ENCODE data around the gene ZBTB44.
"Not testable (repeated sequence)": the region's sequence is repeated elsewhere in the genome, so short reads cannot be mapped to it uniquely, and the experiment has no call there.

The ZBTB44 gene

DNA sequence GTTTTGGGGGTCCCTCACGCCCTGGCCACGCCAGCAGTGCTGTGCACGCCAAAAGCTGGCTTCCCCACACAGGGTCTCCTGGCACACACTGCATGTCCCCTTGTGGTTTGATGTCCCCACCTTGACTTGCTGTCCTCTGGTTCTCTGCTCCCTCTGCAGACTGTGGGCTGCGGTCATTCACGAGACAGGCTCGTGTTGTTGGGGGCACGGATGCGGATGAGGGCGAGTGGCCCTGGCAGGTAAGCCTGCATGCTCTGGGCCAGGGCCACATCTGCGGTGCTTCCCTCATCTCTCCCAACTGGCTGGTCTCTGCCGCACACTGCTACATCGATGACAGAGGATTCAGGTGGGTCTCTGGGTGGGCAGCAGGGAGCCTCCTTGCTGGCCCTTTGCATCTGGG is 114.9 kb downstream of the ZBTB44 start:
- DNase-seq (ENCODE audit: low read depth) = no peak

DNA sequence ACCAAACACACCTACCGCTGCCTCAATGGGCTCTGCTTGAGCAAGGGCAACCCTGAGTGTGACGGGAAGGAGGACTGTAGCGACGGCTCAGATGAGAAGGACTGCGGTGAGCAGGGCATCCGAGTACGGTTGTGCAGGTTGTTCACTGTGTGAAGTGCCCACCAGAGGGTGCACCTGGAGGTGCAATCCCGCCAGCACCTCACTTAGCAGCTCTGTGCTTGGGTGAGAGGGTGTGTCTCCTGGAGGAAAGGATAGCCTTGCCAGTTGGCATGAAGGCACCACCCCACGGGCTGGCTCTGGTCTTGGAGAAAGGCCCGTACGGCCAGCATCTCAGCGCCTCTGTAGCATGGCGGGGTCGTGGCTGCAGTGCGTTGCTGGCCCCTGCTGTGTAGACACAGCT is 115.8 kb downstream of the ZBTB44 start:
- DNase-seq (ENCODE audit: low read depth) = no peak

DNA sequence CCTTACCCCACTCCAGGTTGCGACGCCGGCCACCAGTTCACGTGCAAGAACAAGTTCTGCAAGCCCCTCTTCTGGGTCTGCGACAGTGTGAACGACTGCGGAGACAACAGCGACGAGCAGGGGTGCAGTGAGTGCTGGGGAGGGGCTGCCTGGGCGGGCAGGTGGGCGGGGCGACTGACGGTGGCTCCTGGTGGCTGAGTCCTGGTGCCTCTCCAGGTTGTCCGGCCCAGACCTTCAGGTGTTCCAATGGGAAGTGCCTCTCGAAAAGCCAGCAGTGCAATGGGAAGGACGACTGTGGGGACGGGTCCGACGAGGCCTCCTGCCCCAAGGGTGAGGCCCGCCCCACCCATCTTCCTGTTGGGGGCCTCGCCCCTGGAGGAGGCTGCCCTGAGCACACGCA is 116.4 kb downstream of the ZBTB44 start:
- DNase-seq (ENCODE audit: low read depth) = no peak

DNA sequence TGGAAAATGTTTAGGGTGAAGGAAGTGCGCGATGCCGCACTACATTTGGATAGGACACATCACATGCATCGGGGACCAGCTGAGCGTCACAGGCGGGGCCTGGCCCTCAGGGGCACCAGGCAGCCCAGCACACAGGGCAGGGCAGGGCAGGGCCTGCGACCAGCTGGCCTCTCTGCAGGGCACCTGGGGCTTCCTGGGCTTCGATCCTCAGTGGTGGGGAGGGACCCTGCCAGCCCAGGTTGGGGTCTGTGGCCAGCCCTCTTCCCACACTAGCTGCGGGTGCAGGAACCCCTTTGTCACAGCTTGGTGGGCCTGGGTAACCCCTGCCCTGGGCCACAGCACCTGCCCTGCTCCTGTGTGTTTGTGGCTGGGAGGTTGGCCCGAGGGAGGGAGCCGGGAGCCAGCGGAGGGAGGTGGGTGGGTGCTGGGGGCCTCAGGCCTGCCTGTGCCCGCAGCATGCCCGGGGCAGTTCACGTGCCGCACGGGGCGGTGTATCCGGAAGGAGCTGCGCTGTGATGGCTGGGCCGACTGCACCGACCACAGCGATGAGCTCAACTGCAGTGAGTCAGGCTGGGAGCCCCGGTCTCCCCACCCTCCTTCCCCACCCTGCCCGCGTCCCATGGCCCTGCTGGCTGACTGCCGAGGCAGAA is 117.2 kb downstream of the ZBTB44 start:
- no peak for DNase-seq (ENCODE audit: low read depth)

DNA sequence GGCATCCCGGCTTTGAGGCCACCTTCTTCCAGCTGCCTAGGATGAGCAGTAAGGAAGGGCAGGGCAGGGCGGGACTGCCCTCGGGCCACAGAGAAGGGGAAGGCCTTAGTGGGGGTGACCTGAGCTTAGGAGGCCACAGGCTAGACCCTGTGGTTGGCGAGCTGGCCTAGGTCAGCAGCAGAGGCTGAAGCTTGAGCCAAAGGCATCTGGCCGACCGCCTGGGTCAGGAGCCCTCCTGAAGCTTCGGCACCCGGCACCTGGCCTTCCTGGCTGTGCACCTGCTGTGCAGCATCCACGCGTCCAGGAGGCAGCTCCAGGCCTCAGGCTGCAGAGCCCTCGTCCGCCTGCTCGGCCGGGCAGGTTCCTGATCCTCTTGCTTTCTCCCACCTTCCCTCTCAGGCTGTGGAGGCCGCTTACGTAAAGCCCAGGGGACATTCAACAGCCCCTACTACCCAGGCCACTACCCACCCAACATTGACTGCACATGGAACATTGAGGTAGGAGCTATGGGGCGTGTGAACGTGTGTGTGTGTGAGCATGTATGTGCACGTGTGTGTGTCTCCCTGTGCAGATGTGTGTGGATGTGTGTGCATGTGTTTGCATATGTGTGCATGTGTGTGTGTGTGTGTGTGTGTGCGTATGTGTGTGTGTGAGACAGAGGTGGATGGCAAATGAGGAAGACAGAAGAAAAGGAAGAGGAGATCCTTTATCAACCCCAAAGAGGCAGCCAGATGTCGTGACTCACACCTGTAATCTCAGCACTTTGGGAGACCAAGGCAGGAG is 120.3 kb downstream of the ZBTB44 start:
- DNase-seq (ENCODE audit: low read depth) = no peak

DNA sequence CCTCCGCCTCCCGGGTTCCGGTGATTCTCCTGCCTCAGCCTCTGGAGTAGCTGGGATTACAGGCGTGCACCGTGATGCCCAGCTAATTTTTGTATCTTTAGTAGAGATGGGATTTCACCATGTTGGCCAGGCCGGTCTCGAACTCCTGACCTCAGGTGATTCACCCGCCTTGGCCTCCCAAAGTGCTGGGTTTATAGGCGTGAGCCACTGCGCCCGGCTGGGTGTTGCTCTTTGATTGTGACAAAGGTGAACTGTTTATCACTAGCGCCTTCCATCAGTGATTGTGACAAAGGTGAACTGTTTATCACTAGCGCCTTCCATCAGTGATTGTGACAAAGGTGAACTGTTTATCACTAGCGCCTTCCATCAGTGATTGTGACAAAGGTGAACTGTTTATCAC is 121.2 kb downstream of the ZBTB44 start:
- DNase-seq (ENCODE audit: low read depth) = not testable (repeated sequence)

DNA sequence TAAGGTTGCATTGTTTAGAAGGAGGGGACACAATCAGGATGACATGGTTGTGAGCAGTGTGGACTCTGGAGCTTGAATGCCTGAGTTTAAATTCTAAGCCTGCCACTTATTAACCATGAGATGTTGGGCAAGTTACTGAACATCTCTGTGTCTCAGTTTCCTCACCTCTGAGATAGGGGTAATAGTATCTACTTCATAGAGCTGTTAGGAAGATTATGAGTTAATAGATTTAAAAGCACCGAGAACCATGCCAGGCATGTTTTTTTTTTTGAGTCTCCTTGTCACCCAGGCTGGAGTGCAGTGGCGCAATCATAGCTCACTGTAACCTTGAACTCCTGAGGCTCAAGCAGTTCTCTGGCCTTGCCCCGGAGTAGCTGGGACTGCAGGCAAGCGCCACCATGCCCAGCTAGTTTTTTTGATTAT is 121.9 kb downstream of the ZBTB44 start:
- no peak for DNase-seq (ENCODE audit: low read depth)

DNA sequence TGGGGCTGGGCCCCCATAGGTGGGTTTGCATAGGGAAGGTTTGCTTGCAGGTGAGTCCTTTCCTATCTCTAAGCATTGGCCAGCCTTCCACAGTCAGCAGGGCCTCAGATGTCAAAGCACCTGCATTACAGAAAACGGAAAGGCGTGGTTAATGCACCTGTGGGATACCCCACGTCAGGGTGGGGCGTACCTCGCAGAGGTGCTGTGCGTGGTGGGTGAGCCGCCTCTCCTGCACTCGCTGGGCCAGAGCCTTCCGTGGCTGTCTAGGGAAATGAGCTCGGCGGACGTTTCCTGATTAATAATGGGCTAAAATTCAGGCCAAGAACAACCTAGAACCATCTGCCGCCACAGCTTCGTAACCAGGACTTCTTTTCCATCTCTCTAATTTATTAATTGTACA is 122.8 kb downstream of the ZBTB44 start:
- DNase-seq (ENCODE audit: low read depth) = no peak

DNA sequence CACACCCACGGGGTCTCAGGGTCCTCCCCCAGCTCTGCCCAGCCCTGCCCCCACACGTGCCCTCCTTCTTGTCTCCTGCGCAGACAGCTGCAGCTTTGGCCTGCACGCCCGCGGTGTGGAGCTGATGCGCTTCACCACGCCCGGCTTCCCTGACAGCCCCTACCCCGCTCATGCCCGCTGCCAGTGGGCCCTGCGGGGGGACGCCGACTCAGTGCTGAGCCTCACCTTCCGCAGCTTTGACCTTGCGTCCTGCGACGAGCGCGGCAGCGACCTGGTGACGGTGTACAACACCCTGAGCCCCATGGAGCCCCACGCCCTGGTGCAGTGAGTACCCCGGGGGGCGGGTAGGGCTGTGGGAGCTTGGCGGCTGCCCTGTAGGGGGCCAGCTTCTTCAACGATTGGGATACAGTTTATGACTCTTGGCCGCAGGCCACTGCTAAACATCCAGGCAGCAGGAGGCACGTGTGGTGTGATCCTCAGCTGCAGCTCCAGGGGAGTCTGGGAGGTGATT is 124.3 kb downstream of the ZBTB44 start:
- no peak for DNase-seq (ENCODE audit: low read depth)

DNA sequence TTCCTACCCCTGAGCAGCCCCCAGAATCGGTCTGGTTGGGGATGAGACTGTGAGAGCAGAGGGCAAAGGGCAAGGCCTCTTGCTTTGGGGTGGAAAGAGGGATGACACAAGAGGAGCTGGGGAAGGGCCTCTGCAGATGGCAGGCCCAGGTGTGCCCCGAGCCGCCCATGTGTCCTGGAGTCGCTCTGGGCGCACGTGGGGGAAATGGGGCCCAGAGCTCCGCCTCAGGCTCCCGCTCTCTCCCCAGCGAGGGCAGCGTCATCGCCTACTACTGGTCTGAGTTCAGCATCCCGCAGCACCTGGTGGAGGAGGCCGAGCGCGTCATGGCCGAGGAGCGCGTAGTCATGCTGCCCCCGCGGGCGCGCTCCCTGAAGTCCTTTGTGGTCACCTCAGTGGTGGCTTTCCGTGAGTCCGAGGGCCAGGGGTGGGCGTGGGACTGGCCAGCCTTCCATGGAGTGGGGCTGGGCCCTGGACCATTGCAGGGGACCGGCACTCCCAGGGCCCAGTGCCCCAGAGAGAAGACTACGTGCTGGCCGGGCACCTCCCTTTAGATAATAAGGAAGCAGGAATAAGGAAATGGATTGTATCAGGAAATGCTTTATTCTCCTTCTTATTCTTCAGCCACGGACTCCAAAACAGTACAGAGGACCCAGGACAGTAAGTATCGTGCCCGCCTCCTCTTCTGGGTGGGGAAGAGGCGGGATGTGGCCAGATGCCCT is 125.1 kb downstream of the ZBTB44 start:
- no peak for DNase-seq (ENCODE audit: low read depth)

DNA sequence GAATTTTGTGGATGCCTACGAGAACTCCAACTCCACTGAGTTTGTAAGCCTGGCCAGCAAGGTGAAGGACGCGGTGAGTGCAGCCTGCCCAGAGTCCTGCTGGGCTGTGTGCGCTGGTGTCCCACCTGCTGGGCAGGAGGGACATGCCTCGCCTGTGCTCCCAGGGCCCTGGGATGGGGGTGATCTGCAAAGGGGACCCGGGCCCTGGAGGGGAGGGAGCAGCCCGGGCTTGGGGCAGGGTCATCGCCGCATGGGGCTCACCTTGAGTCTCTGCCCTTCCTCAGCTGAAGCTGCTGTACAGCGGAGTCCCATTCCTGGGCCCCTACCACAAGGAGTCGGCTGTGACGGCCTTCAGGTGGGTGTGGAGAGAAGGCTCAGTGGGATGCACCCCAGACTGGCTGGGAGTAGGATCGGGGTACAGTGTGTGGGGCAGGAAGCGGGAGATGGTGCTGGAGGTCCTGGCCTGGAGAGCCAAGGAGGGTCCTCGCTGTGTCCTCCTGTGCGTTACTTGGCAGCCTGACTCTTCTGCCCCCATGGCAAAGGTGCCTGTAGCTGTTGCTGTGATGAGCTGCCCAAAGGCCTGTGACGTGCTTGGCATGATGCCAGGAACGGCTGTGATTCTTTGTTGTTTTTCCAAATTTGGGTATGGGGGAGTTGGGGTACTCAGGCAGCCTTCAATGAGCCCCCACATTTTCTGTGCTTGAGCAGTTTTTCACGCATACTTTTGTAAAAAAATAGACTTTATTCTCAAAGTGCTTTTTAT is 126.0 kb downstream of the ZBTB44 start:
- DNase-seq (ENCODE audit: low read depth) = no peak

DNA sequence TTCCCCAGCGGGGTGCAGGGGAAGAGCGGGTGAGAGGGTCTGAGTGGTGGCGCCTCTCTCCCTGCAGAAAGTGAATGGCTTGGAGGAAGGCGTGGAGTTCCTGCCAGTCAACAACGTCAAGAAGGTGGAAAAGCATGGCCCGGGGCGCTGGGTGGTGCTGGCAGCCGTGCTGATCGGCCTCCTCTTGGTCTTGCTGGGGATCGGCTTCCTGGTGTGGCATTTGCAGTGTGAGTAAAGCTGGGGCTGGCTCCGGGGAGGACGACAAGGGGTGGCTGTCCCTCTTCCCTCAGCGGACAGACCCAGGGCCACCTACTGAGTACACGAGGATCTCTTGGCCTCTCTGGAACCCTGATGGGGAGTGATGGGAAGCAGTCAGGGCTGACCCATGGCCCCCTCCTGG is 126.7 kb downstream of the ZBTB44 start:
- no peak for DNase-seq (ENCODE audit: low read depth)

DNA sequence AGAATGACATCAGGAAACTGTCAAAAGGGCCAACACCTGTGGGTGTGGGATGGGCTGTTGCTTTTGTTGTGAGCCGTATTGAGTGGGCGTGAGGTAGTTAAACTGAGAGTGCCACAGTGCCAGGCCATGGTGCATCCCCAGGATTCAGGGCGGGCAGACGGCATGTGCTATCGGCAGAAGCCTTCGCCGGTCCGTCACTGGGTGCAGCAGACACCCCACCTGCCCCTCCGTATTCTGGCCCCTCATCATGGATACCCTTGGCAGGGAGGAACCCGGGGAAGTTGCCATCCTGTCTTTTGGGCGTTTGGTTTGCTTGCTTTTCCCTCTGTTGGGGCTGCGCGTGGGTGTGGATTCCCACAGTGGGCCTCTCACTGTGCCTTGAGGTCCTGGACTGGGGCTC is 127.6 kb downstream of the ZBTB44 start:
- DNase-seq (ENCODE audit: low read depth) = no peak

DNA sequence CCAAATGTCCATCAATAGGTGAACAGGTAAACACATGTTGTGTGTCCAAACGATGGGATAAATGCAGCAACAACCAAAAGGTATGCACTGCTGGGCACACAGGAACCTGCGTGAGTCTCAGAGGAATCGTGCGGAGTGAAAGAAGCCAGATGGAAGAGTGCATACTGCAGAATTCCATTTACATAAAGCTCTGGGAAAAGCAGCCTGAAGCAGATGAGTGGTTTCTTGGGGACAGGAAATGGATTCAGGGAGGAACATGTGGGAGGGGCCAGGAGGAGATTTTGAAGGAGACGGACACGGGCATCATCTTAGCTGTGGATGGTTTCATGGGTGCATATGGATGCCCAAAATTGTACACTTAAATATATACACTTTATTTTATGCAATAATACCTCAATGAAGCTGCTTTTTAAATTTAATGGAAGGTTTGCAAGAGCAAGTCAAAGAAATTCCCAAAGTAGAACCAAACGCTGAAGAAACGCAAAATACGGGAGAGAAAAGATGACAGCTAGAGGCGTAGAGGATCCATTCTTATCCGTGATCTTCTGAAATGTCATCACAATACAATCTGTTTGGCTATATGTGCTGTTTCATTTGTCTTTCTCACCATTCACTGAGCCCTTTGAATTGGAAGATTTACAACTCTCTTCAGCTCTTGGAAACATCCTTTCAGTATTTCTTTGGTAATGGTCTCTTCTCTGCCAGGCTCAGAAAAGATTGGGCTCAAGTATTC is 130.7 kb downstream of the ZBTB44 start:
- DNase-seq (ENCODE audit: low read depth) = no peak

DNA sequence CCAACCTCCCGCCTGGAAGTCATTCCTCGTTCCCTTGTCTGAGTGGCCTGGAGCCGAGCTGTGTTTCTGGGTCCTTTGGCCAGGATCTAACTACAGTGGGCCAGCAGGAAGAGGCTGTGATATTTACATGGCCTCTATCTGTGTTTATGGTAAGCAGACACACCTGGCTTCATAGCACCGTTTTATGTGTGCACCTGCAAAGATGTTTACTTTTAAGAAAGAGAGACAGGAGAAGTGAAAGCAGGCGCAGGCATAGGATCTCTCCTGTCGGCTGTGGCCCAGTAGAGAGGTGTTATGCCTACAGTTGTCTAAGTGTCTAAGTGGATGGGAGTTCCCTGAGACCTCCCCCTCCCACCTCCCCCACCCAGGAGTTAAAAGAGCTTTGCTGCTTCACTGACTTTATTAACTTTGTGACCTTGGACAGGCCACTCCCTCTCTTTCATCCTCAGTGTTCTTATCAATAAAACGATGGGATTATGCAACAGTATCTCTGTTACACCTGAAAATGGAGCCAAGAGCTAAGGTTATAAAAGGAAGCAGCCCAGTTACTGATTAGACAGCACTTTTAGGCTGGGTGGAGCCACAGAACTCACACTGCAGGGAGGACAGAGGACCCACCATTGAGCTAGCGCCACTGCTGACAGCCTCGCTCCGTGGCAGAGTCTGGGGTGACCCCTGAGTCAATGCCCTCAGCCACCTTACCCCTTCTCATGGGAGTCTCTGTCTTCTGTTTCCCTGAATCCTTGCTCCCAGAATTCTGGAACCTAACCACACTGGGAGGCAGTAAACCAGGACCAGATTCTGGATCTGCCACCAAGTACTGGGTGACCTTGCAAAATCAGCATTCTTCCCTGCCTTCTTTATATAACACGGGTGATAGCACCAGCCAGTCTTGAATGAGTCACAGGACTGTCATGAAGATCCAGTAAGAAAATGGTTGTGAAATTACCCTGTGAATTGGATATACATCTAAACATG is 133.1 kb downstream of the ZBTB44 start:
- DNase-seq (ENCODE audit: low read depth) = peak; percentile 75

DNA sequence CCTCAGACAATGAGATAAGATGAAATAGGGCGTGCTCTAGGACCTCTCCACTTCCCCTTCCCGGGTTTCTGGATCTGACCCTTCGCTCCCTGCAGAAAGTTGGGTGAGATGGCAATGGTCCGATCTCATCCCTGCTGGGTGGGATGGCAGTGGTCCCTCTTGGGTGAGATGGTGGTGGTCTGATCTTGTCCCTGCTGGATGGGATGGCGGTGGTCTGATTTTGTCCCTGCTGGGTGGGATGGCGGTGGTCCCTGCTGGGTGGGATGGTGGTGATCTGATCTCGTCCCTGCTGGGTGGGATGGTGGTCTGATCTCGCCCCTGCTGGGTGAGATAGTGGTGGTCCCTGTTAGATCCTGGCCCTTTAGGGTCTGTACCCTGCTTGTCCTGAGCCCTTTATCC is 133.8 kb downstream of the ZBTB44 start:
- DNase-seq (ENCODE audit: low read depth) = no peak

DNA sequence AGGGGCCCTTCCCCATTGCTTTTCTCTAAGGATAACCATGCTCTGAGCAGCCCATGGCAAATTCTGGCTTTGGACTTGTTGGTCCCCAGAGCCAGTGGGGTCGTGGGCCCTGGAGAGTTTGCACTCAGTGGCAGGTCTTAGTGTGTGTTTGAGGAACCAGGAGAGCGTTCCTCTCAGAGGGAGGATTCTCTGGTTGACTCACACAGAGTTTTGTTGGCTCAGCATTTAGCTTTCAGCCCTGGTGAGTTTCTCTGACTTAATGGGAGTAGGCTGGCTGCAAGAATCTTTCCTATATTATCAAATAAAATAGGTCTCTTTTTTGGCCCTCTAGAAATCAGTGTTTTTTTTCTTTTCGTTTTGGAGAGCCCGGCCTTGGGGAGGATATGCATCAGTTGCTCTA is 134.2 kb downstream of the ZBTB44 start:
- no peak for DNase-seq (ENCODE audit: low read depth)

DNA sequence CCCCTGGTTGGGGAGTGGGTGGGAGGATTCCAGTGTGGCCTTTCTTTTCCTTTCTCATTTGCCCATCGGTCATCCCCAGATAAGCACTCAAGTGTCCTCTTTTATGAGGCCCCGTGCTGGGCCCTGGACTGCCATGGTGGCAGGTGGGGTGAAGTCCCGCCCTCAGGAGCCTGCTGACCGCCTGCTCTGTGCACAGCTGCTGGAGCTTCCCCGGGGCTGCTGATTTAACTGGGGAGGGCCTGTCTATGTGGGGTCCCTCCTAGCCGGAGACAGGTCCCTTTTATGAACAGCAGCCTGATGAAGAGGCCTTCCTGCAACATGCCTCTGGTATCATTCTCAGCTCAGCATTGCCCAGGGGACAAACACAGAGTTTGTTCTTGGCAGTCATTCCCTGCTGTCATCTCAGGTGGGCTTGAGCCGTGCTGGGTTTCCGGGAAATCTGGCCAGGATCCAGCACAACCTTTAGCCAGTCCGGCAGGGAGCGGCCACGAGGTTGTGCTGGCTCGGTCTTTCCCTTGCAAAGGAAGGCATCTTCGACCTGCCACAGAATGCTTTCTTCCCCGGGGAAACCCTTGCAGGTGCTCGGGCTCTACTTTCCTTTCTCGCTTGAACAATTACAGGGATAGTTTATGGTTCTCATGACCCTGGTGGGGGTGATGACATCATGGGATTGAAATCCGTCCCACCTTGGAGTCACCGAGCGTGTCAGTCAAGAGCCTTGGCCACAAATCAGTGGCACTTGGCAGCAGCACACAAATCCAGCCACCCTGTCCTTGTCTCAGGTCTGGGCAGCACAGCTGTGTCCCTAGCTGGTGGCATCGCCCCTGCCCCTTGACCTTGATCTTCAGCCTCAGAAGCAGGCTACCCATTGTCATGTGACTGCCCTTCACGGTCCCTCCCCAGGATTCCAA is 135.1 kb downstream of the ZBTB44 start:
- no peak for DNase-seq (ENCODE audit: low read depth)
